ENCODE data around the gene NEDD4.

DNA sequence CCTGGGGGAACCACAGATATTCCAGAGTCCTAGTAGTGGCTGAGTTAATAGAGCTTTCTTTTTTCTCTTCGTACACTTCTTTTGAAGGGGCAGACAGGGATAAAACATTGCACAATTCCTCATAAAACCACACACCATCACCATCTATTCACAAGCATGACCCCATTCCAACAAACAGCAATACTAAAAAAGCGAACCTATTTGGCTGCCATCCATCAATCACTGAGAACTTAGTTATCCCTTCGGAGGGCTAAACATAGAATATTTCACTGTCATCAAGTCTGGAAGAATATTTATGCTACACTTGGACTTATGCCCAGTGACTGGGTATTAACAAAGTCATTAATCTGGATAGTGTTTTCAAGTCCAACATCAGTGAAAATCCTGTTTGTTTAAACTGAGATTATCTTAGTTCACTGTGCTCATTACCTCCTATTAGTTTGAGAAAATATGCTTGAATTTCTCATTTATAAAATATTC is 170.2 kb downstream of the NEDD4 start:
- TF ChIP-seq, protein P1, sequence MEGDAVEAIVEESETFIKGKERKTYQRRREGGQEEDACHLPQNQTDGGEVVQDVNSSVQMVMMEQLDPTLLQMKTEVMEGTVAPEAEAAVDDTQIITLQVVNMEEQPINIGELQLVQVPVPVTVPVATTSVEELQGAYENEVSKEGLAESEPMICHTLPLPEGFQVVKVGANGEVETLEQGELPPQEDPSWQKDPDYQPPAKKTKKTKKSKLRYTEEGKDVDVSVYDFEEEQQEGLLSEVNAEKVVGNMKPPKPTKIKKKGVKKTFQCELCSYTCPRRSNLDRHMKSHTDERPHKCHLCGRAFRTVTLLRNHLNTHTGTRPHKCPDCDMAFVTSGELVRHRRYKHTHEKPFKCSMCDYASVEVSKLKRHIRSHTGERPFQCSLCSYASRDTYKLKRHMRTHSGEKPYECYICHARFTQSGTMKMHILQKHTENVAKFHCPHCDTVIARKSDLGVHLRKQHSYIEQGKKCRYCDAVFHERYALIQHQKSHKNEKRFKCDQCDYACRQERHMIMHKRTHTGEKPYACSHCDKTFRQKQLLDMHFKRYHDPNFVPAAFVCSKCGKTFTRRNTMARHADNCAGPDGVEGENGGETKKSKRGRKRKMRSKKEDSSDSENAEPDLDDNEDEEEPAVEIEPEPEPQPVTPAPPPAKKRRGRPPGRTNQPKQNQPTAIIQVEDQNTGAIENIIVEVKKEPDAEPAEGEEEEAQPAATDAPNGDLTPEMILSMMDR (IDR thresholded peaks at IDR 0.05) = no peak
- no peak for TF ChIP-seq POLR2A (IDR thresholded peaks at IDR 0.05)

Data from testis (tissue), 2 donors.